Endothelial cell (in vitro differentiated cells): ENCODE data around the gene VPS51. TPM values are rescaled to one million over a fixed set of nuclear protein-coding genes. Genes with fewer than 3 reads are reported as not detected.

Experiments used
- DNase-seq: peaks from one replicate; pipeline ENCODE4 v3.0.0; 2021; ENCODE audit warnings: low spot score
- H3K27ac Mint-ChIP-seq: one replicate; pipeline ENCODE4 v1.8.0; 2021; ENCODE audit warnings: mixed read lengths, inconsistent platforms; ENCODE audit not compliant: unreplicated experiment
- H3K27me3 Mint-ChIP-seq: one replicate; pipeline ENCODE4 v1.8.0; 2021; ENCODE audit warnings: mild to moderate bottlenecking, moderate library complexity, mixed read lengths, inconsistent platforms; ENCODE audit not compliant: unreplicated experiment
- H3K36me3 Mint-ChIP-seq: one replicate; pipeline ENCODE4 v1.8.0; 2021; ENCODE audit warnings: mild to moderate bottlenecking, low read depth, mixed read lengths, inconsistent platforms; ENCODE audit not compliant: unreplicated experiment
- H3K4me1 Mint-ChIP-seq: one replicate; pipeline ENCODE4 v1.8.0; 2021; ENCODE audit warnings: mild to moderate bottlenecking, mixed read lengths, inconsistent platforms; ENCODE audit not compliant: unreplicated experiment
- H3K4me3 Mint-ChIP-seq: one replicate; pipeline ENCODE4 v1.8.0; 2021; ENCODE audit warnings: mild to moderate bottlenecking, mixed read lengths, inconsistent platforms; ENCODE audit not compliant: unreplicated experiment
- H3K9me3 Mint-ChIP-seq: one replicate; pipeline ENCODE4 v1.8.0; 2021; ENCODE audit warnings: mixed read lengths, inconsistent platforms; ENCODE audit not compliant: unreplicated experiment
- CTCF ChIP-seq: fragments of 200-600 bp; sonication (generic); IDR thresholded peaks from one replicate; pipeline ENCODE4 v1.5.0; 2021; ENCODE audit warnings: antibody characterized with exemption; ENCODE audit not compliant: unreplicated experiment
- total RNA-seq: library from RNA; stranded (reverse); fragmentation: NEBNext Ultra II Directional; extraction: Animal tissue kit (Norgen Biotek cat#: 25700); gene quantifications from one replicate; pipeline ENCODE4 v1.2.1, GENCODE V29; 2021; ENCODE audit not compliant: unreplicated experiment

Gene VPS51
- total RNA-seq, 1 donor from 2014 or later = 161 TPM

GRCh38 chr11:65059523-65059922 lies 36.5 kb upstream of the VPS51 start:
- Mint-ChIP-seq H3K36me3 (no peaks in the 10 kb centered on the region), H3K4me1 (no peaks in the 10 kb centered on the region), H3K27ac (no peak overlapping the region), H3K9me3 (no peaks in the 10 kb centered on the region), H3K27me3 (peaks cover 11% of the 10 kb centered on the region), H3K4me3 (no peak overlapping the region)
- no peak for TF ChIP-seq CTCF
- no peak for DNase-seq

DNA sequence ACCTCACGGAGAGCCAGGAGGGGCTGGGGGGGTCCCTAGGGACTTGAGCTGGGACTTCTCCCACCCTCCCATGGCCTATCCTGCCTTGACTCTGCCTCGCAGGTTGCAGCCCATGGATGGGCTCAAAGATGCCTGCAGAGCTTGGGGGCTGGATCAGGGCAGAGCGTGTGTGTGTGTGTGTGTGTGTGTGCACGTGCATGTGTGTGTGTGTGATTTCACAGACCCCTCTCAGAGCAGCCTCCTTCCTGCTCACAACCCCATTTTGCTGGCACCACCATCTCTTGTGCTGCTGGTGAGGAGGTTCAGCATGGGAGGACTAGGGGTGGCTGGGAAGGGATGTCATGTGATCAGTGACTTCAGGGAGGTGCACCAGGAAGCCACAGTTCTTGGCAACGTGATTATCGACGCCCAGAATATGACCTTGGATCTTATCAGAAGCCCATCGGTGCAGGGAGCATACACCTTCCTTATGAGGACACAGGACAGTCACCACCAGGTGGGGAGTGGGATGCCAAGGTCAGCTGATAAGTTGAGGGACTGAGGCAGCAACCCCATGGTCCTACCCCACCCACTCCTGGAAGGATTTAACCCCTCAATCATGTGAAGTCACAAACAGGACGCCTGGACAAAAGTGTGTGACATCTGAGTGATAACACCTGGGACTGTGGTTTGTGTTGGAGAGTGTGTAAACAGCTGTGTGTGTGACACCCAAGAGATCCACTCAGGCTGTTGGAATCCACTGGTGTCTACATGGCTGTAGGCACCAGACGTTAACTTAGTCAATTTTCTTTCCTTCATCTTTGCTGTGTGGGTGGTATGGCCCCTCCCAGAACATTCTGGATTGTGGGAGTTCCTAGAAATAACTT lies 35.8 kb upstream of the VPS51 start:
- Mint-ChIP-seq H3K27ac (no peak overlapping the region), H3K4me3 (no peak overlapping the region), H3K9me3 (no peaks in the 10 kb centered on the region), H3K4me1 (no peaks in the 10 kb centered on the region), H3K36me3 (no peaks in the 10 kb centered on the region), H3K27me3 (peaks cover 12% of the 10 kb centered on the region)
- no peak for DNase-seq
- no peak for TF ChIP-seq CTCF

DNA sequence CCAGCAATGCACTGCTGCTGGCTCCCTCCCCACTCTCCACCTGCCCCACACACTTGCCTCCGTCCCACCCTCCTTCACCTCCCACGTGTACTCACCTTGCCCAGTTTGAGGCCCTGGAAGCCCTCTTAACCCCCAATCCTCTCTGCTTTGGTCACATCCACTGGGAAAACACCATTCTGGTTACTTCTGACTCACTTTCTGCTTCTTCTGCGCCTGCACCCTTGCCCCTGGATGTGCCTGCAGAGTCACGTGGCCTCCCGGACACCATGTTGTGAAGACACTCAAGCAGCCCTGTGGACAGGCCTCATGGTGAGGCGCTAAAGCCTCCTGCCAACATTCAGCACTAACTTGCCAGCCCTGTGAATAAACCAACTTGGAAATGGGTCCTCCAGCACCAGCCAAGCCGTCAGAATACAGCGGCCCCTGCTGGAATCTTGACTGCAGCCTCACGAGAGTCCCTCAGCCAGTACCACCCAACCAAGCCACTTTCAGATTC lies 35.1 kb upstream of the VPS51 start:
- peak; percentile 11 for TF ChIP-seq CTCF
- Mint-ChIP-seq H3K36me3 (no peaks in the 10 kb centered on the region), H3K27me3 (peaks cover 12% of the 10 kb centered on the region), H3K4me3 (no peak overlapping the region), H3K9me3 (no peaks in the 10 kb centered on the region), H3K4me1 (no peaks in the 10 kb centered on the region), H3K27ac (no peak overlapping the region)
- DNase-seq = peak; percentile 41

- no peak for TF ChIP-seq CTCF
- Mint-ChIP-seq H3K4me1 (no peaks in the 10 kb centered on the region), H3K36me3 (no peaks in the 10 kb centered on the region), H3K27ac (no peak overlapping the region), H3K9me3 (no peaks in the 10 kb centered on the region), H3K27me3 (peaks cover 13% of the 10 kb centered on the region), H3K4me3 (no peak overlapping the region)
- DNase-seq = no peak
These were observed 32.5 kb upstream of the VPS51 start for GRCh38 chr11:65063532-65063931.

- no peak for DNase-seq
- no peaks in the 10 kb centered on the region for H3K4me1 Mint-ChIP-seq
- H3K27ac Mint-ChIP-seq = no peak overlapping the region
- no peaks in the 10 kb centered on the region for H3K9me3 Mint-ChIP-seq
- peaks cover 13% of the 10 kb centered on the region for H3K27me3 Mint-ChIP-seq
- TF ChIP-seq CTCF = no peak
- no peak overlapping the region for H3K4me3 Mint-ChIP-seq
- H3K36me3 Mint-ChIP-seq = no peaks in the 10 kb centered on the region
These were observed 31.2 kb upstream of the VPS51 start for GRCh38 chr11:65064847-65065240.
